Diencephalon (tissue), 1 donor: Measurements from ENCODE around the gene NAA30. TPM values are rescaled to one million over a fixed set of nuclear protein-coding genes. Genes with fewer than 3 reads are reported as not detected.

Experiments used
- total RNA-seq: library from RNA; depleted of rRNA; stranded (reverse); fragments of >200 nt; gene quantifications from one replicate; pipeline ENCODE4 v1.2.3, GENCODE V29; 2014

The NAA30 gene
- 69.4 TPM for total RNA-seq

DNA sequence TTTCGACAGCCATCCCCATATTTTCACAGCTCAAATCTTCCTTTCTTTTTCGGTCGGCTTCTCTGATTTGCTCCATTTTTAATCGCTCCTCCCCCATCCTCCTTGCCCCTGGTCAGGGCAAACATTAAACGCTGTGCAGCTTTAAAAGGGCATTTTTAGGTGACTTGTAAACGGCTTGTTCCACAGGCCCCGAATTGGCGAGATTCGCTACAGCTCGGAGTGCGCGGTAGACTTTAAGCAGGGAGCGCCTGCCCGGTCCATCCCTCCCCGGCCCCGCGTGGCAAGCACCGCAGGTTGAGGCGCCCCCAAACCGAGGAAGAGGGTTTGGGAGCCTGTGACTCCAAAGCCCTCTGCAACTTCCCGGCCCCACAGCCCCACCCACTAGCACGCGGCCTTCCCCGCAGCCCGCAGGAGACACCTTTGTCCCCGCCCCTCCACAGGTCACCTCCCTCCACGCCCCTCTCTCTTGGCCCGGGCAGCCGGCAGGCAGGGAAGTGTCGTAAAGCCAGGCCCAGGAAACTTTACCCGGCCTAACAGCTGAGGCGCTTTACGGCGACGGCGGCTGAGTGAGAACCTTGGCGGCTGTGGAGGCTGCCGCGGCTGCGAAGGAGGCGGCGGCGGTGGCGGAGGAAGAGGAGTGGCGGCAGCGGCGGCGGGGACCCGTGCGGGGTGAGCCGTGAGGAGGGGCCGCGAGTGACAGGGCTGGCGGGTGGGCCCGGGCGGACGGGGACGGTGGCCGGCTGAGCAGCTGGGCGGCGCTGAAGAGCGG is at the start of gene NAA30:
TSS of gene NAA30 (plus strand) at position 550 of the 769 bp plus-strand sequence. CDS start 372 bp downstream, outside the sequence.

Other genes starting within 250 kb of the NAA30 start
- 91.3 TPM for gene EXOC5, start 121.7 kb upstream of the NAA30 start, total RNA-seq
- 44.3 TPM for gene AP5M1, start 121.6 kb upstream of the NAA30 start, total RNA-seq
- gene CCDC198, start 103.3 kb downstream of the NAA30 start, total RNA-seq: 1.2 TPM